ENCODE results near the gene PC. TPM values are rescaled to one million over a fixed set of nuclear protein-coding genes. Genes with fewer than 3 reads are reported as not detected.
A peak's percentile ranks its signal among the peaks of the same experiment; 100 is the strongest.

PC gene
- total and polyA plus RNA-seq, 9 of the 15 experiments (the other 6 are each of a cell fraction or from before 2014, with no cell fraction given) = 0.94 to 38.0 (median 8.7) TPM

DNA sequence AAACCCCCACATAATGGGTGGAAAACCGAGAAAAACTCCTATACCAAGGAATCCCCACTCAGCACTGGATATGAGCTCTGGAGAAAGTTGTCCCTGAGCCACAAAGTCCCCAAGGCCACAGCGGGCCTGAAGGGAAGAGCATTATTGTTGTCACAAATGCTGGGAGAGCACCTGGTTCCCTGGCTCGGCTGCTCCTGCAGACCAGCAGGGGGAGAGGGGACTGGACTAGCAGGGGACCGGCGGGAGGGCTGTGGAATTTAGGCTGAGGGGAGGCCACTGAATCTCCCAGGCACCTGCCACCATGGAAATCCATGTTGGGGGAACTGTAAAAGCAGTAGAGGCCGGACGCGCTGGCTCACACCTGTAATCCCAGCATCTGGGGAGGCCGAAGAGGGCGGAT, 7.0 kb downstream of the PC start:
- peak; percentile 43; the same call in 2 of the 3 replicates for ATAC-seq
- POLR2A ChIA-PET = interaction anchor here (0.6 to 1.6 kb wide), 3 partner anchors 21 to 42 kb away, joined by 3 to 5 read pairs (median 4); no protein-coding TSS in a partner anchor
- H3K36me3 ChIP-seq (ENCODE audit: control insufficient read depth, insufficient read depth, low read length) = peaks cover 11% of the 10 kb centered on the region; the same call in 1 of the 3 replicates
- H3K9me3 ChIP-seq (replicated peaks; ENCODE audit: control insufficient read depth, insufficient read depth, low read depth, low read length) = no peaks in the 10 kb centered on the region
- H3K4me2 ChIP-seq (ENCODE audit: insufficient read depth, low read length) = no peak overlapping the region
- no peak overlapping the region for H2AFZ ChIP-seq (ENCODE audit: low read depth, low read length)
- WGBS (ENCODE audit: insufficient coverage, low coverage, missing lambda C conversion rate) = 89% methylated on average over 9 of the region's 10 CpGs
- no peak for FAIRE-seq
- H3K4me3 ChIP-seq = no peak overlapping the region
- peaks cover 0 to 10% of the 10 kb centered on the region in 2 experiments; a peak in 3 of 5 replicates for H3K4me1 ChIP-seq (replicated peaks in 1 of 2; ENCODE audit: control insufficient read depth in 2 of 2, insufficient read depth in 2 of 2, low read length in 2 of 2)
- in situ Hi-C loops (cut with MboI) (no loop called here), intact Hi-C loops (cut with micrococcal nuclease) (no loop called here)
- H3K9ac ChIP-seq (ENCODE audit: insufficient read depth in 1 of 2, low read depth in 2 of 2, low read length in 2 of 2) = peak overlapping the region in 1 of 2 experiments; percentile 69; a peak in 1 of 4 replicates
- H3K27ac ChIP-seq (ENCODE audit: extremely low read depth, low read depth, low read length) = no peak overlapping the region
- no TSS peak for BruUV-seq (replicated peaks)
- TF ChIP-seq RBM22 (IDR thresholded peaks at IDR 0.05; ENCODE audit: low read depth, low read length, poor library complexity, severe bottlenecking) (no peak), LCOR (CRISPR knock-in tag; IDR thresholded peaks at IDR 0.05) (no peak), HNRNPK (IDR thresholded peaks at IDR 0.05; ENCODE audit: low read depth, low read length, poor library complexity, severe bottlenecking) (no peak), NFXL1 (CRISPR knock-in tag; IDR thresholded peaks at IDR 0.05) (no peak), ZFP36 (IDR thresholded peaks at IDR 0.05; ENCODE audit: low read depth, low read length, partially characterized antibody) (no peak), JUN (IDR thresholded peaks at IDR 0.05; ENCODE audit: borderline replicate concordance, low read depth, low read length) (no peak), JUN (CRISPR knock-in tag; IDR thresholded peaks at IDR 0.05; ENCODE audit: borderline replicate concordance) (no peak)
- no peaks in the 10 kb centered on the region for H3K27me3 ChIP-seq (ENCODE audit: control insufficient read depth in 2 of 2, insufficient read depth in 2 of 2, low read length in 2 of 2)
- no peak for DNase-seq (ENCODE audit: extremely low read depth in 1 of 4, low spot score in 3 of 4)
- no peaks in the 10 kb centered on the region for H3K9me1 ChIP-seq (ENCODE audit: control insufficient read depth, insufficient read depth, low read length)
- no peaks in the 10 kb centered on the region for H4K20me1 ChIP-seq (replicated peaks; ENCODE audit: control insufficient read depth, insufficient read depth, low read length)
- CTCF ChIA-PET (ENCODE audit: low intra/inter-chr PET ratio) = no interaction called here
- no peaks in the 10 kb centered on the region for H3K79me2 ChIP-seq (ENCODE audit: control insufficient read depth, insufficient read depth, low read length)
